Brain microvascular endothelial cell (primary cell): Measurements from ENCODE around the gene ITGB1.
A peak's percentile ranks its signal among the peaks of the same experiment; 100 is the strongest.

Experiments
- DNase-seq: peaks from one replicate; pipeline ENCODE4 v3.0.0-alpha.2; 2020
- H3K27ac ChIP-seq: fragments of 250-450 bp; sonication (Bioruptor Pico); 2 replicates; pipeline ENCODE4 v1.5.1; 2020; ENCODE audit warnings: mild to moderate bottlenecking, moderate library complexity
- H3K27me3 ChIP-seq: fragments of 250-450 bp; sonication (Bioruptor Pico); replicated peaks from 2 replicates; pipeline ENCODE4 v1.5.1; 2020; ENCODE audit warnings: mild to moderate bottlenecking
- H3K36me3 ChIP-seq: fragments of 250-450 bp; sonication (Bioruptor Pico); replicated peaks from 2 replicates; pipeline ENCODE4 v1.5.1; 2020; ENCODE audit warnings: mild to moderate bottlenecking
- H3K4me3 ChIP-seq: 2 replicates; pipeline ENCODE4 v1.5.1; 2011; ENCODE audit warnings: low read depth, mild to moderate bottlenecking, control low read depth, low read length, moderate library complexity
- in situ Hi-C: cut with HindIII; loops from 2 replicates; pipeline ENCODE4 v1.10.0; 2017; ENCODE audit warnings: low sequenced_read_pairs, low pct_ligation_motif_present
- TF ChIP-seq, protein P1 (sequence below): IDR thresholded peaks from 2 replicates; pipeline ENCODE4 v1.5.1; 2011; ENCODE audit warnings: low read depth, mild to moderate bottlenecking, moderate library complexity, low read length, control low read depth, inconsistent platforms; ENCODE audit errors: missing control alignments

Gene ITGB1

DNA sequence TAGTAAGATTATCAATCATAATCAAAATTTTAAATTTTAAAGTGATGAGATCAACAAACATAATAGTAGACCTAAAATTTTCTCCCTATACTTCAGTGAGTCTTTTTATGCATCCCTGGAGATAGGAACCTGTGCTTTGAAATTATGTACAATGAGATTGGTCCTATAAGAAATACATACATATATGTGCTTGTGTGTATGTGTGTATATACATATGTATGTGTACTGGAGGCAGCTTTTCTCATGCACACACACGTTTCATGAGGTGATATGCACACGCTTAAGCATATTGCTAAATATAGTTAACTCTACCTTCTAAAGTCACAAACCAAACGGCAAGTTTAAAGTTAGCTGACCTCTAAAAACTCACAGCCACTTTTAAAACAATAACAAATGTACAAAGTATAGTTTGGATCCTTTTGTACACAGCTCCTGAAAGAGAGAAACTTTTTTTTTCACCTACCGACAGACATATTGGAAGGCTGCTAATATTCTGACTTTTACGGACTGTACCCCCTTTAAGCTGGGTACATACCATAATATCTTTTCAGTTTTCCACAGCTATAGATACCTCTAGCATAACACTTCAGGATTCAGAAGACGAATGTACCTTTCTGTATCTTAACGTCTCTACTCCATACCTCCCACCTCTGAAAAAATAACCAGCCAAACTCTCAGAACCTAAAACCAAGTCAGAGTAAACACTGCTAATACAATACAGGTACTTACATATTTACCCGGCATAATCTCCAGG lies 3.3 kb downstream of the ITGB1 start:
- in situ Hi-C loops: no loop called here
- Histone ChIP-seq H3K36me3 (peaks cover 12% of the 10 kb centered on the region), H3K27me3 (no peaks in the 10 kb centered on the region), H3K27ac (peak overlapping the region; percentile 98), H3K4me3 (peak overlapping the region; percentile 84)
- DNase-seq: no peak
- TF ChIP-seq, protein P1, sequence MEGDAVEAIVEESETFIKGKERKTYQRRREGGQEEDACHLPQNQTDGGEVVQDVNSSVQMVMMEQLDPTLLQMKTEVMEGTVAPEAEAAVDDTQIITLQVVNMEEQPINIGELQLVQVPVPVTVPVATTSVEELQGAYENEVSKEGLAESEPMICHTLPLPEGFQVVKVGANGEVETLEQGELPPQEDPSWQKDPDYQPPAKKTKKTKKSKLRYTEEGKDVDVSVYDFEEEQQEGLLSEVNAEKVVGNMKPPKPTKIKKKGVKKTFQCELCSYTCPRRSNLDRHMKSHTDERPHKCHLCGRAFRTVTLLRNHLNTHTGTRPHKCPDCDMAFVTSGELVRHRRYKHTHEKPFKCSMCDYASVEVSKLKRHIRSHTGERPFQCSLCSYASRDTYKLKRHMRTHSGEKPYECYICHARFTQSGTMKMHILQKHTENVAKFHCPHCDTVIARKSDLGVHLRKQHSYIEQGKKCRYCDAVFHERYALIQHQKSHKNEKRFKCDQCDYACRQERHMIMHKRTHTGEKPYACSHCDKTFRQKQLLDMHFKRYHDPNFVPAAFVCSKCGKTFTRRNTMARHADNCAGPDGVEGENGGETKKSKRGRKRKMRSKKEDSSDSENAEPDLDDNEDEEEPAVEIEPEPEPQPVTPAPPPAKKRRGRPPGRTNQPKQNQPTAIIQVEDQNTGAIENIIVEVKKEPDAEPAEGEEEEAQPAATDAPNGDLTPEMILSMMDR: no peak

DNA sequence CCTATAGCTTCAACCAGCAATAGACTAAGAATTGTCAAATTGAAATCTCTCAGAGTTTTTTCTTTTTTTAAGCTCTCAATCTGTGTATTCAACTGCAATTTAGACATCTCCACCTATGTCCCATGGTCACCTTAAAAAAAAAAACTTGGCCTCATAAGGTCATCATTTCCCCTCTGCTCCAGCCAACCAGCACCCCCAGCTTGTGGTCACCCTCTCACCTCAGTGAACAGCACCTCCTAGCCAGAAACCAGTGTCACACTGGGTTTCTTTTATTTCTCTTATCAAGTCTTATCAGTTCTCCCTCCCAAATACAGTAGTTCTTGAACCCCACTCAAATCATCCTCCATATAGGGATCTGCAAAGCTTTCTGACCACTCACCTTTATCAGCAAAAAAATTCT lies 4.0 kb downstream of the ITGB1 start:
- Histone ChIP-seq H3K27me3 (no peaks in the 10 kb centered on the region), H3K27ac (no peak overlapping the region), H3K4me3 (peak overlapping the region; percentile 84), H3K36me3 (peaks cover 12% of the 10 kb centered on the region)
- DNase-seq: no peak
- in situ Hi-C loops: no loop called here
- TF ChIP-seq, protein P1: peak; percentile 21

DNA sequence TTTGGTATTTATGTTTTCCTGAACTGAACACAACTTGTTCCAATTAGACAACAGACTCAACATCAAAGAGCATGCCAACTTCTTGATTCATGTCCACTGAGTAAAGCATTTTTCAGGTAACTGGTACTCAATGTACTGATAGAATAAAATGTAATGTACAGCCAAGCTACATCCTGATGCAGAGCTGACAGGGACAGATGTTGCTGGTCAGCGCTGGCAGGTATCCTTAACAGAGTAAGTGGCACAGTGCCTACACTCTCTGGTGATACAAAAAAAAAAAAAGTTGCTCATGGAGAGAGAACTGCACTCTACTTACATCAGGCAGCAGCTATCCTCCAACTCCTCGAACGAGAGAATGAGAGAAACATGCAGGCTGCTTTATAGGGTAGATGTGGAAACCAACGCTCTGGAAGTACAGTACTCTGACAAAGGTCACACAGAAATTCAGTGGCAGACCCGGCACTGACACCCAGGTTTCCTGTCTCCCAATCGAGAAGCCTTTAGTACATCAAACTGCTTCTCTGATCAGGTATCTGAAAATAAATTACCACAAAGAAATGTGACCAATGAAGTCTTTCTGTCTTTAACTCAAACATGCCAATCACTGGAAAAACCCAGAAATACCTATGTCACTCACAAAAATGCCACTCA lies 4.6 kb downstream of the ITGB1 start:
- DNase-seq: no peak
- Histone ChIP-seq H3K27ac (no peak overlapping the region), H3K36me3 (peaks cover 12% of the 10 kb centered on the region), H3K4me3 (peak overlapping the region; percentile 84), H3K27me3 (no peaks in the 10 kb centered on the region)
- in situ Hi-C loops: no loop called here
- TF ChIP-seq, protein P1: no peak

DNA sequence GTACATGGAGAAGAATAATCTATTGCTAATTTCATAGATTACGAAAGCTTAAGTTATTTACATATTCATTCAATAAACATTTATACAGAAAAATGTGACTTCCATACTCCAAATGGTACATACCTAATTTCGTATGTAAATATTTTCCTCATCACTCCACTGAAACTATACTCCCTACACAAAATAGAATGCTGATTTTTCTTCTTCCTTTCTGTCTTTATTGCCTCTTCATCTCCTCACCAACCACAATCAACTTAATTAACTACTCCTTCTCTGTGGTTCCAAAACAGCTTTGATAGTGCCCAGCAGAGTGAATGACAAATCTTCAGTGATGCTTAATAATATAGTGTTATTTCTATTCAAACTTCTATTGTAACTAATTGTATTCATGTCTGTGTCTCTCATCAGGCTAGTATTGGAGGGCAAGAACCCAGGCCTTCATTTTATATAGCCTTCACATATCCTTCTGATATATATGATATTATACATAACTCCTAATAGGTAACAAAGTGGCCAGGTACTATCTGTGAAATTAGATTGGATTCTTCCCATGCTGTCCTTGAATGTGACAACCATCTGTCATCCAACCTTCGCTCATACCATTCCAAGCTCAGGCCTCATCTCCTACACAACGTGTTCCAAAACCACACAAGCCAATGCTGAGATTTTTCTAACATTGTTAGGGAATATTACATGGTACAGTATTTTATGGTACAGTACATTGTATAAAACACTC lies 5.3 kb downstream of the ITGB1 start:
- Histone ChIP-seq H3K4me3 (peak overlapping the region; percentile 84), H3K36me3 (peaks cover 12% of the 10 kb centered on the region), H3K27me3 (no peaks in the 10 kb centered on the region), H3K27ac (no peak overlapping the region)
- TF ChIP-seq, protein P1: no peak
- no peak for DNase-seq
- in situ Hi-C loops: no loop called here

DNA sequence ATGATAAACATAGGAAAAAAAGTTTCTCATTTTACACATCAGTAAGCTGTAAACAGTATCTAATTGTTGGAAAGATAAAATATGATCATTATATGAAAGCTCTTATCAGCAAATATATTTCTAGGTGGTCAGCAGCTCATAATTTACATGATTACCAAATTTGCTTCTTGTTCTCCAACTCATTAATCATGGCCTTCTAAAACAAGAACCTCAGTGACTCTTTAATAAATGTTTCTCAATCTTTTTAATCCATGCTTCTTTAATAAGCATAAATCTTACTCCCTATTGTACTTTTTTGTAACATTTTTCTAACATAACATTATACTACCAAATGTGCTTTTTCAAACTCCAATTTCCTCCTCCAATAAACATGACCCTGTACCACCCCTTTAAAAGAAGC lies 5.9 kb downstream of the ITGB1 start:
- H3K27me3 ChIP-seq: no peaks in the 10 kb centered on the region
- peaks cover 12% of the 10 kb centered on the region for H3K36me3 ChIP-seq
- no peak for DNase-seq
- TF ChIP-seq, protein P1: no peak
- no peak overlapping the region for H3K27ac ChIP-seq
- H3K4me3 ChIP-seq: no peak overlapping the region
- in situ Hi-C loops: no loop called here
